CD4-positive, alpha-beta memory T cell (primary cell): ENCODE results near the gene PITRM1. TPM values are rescaled to one million over a fixed set of nuclear protein-coding genes. Genes with fewer than 3 reads are reported as not detected.

ENCODE experiments used
- polyA plus RNA-seq, 2 donors: library from polyadenylated mRNA; unstranded; fragments of 300-500 nt; fragmentation: Illumina TruSeq; gene quantifications; one replicate each; pipeline ENCODE4 v1.2.3, GENCODE V29; 2021
- total RNA-seq, 2 experiments: library from RNA; stranded (reverse); gene quantifications; one replicate each; pipeline ENCODE4 v1.2.3, GENCODE V29; 2021

The PITRM1 gene
- total and polyA plus RNA-seq, 4 experiments from 2014 or later: 25.5 to 80.7 (median 63.0) TPM

Other genes starting within 250 kb of the PITRM1 start
- 10 to 100 TPM; 83.2 to 83.6 TPM for gene PFKP, start 105.2 kb downstream of the PITRM1 start, total RNA-seq
- 10 to 100 TPM; 62.4 to 63.1 TPM for gene PFKP, start 105.2 kb downstream of the PITRM1 start, polyA plus RNA-seq